ENCODE results near the gene PHOSPHO1.

The PHOSPHO1 gene

GRCh38 chr17:49218941-49219913 is 11.4 kb downstream of the PHOSPHO1 start:
- peak in 6 of 14 donors; percentile 15 to 55 (median 43) for DNase-seq

GRCh38 chr17:49217651-49218413 is 12.8 kb downstream of the PHOSPHO1 start:
- peak in 10 of 14 donors; percentile 13 to 65 (median 44) for DNase-seq

GRCh38 chr17:49216953-49217650 is 13.5 kb downstream of the PHOSPHO1 start:
- peak in 7 of 14 donors; percentile 15 to 54 (median 26) for DNase-seq

- no peak for DNase-seq
These were observed 14.1 kb downstream of the PHOSPHO1 start for GRCh38 chr17:49216482-49216881.

- no peak for DNase-seq
These were observed 15.8 kb downstream of the PHOSPHO1 start for GRCh38 chr17:49214676-49215360.

GRCh38 chr17:49213847-49214246 is 16.7 kb downstream of the PHOSPHO1 start:
- no peak for DNase-seq

- DNase-seq = no peak
These were observed 17.2 kb downstream of the PHOSPHO1 start for GRCh38 chr17:49213399-49213798.

- peak in 8 of 14 donors; percentile 15 to 59 (median 30) for DNase-seq
These were observed 20.2 kb downstream of the PHOSPHO1 start, which contains the start of the genes ABI3 and GNGT2 for GRCh38 chr17:49210158-49211029. Gene ABI3, plus strand, starts transcription at chr17:49210707. Its CDS starts 18 bp downstream, at chr17:49210725. Gene GNGT2, minus strand, starts transcription at chr17:49210574. Its CDS starts 3,152 bp downstream, at chr17:49207422.

- no peak for DNase-seq
These were observed 21.5 kb downstream of the PHOSPHO1 start for GRCh38 chr17:49209061-49209571.

- DNase-seq = no peak
These were observed 26.1 kb downstream of the PHOSPHO1 start for GRCh38 chr17:49204516-49204915.

- no peak for DNase-seq
These were observed 26.8 kb downstream of the PHOSPHO1 start for GRCh38 chr17:49203796-49204195.

- DNase-seq = no peak
These were observed 29.1 kb downstream of the PHOSPHO1 start for GRCh38 chr17:49201481-49201927.

GRCh38 chr17:49200423-49201083 is 30.0 kb downstream of the PHOSPHO1 start:
- DNase-seq = no peak

GRCh38 chr17:49198211-49198610 is 32.4 kb downstream of the PHOSPHO1 start:
- DNase-seq = no peak

- DNase-seq = no peak
These were observed 33.1 kb downstream of the PHOSPHO1 start for GRCh38 chr17:49197346-49197998.

GRCh38 chr17:49196520-49196919 is 34.1 kb downstream of the PHOSPHO1 start:
- no peak for DNase-seq

- no peak for DNase-seq
These were observed 34.8 kb downstream of the PHOSPHO1 start for GRCh38 chr17:49195751-49196150.

GRCh38 chr17:49194297-49194607 is 36.3 kb downstream of the PHOSPHO1 start:
- no peak for DNase-seq
